ENCODE measurements around the gene OTC.

The OTC gene

DNA sequence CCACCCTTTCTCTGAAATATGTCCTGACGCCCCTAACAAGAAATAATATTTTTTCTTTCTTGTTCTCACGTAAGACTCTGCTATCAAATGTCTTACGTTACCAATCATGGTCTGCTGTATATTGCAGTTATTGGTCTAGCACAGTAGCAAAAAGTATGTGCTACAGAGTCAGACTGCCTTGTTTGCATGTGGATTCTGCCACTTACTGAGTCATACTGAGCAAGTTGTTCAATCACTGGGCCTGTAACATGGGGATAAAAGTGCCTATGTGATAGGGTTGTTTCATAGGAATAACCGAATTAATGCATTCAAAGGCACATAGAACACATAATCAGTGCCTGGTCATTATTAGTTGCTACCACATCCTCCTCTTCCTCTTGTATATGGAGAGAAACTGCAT, 39.2 kb upstream of the OTC start:
- TF ChIP-seq YY1 (IDR thresholded peaks at IDR 0.05; ENCODE audit: low read depth) (no peak), CREB1 (IDR thresholded peaks at IDR 0.05; ENCODE audit: low read depth) (no peak)

DNA sequence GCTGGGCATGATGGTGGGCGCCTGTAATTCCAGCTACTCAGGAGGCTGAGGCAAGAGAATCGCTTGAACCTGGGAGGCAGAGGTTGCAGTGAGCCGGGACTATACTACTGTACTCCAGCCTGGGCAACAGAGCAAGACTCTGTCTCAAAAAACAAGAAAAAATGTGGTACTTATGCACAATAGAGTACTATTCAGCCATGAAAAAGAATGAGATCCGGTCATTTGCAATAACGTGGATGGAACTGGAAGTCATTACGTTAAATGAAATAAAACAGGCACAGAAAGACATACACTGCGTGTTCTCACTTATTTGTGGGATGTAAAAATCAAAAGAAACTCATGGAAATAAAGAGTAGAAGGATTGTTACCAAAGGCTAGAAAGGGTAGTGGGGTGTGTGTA, 37.2 kb upstream of the OTC start:
- TF ChIP-seq, protein P1, sequence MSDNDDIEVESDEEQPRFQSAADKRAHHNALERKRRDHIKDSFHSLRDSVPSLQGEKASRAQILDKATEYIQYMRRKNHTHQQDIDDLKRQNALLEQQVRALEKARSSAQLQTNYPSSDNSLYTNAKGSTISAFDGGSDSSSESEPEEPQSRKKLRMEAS (IDR thresholded peaks at IDR 0.05), result no peak
- TF ChIP-seq NFIC (IDR thresholded peaks at IDR 0.05) (no peak), TCF12 (IDR thresholded peaks at IDR 0.05; ENCODE audit: low read depth) (no peak), FOXM1 (IDR thresholded peaks at IDR 0.05; ENCODE audit: borderline replicate concordance, low read depth) (no peak), YY1 (IDR thresholded peaks at IDR 0.05; ENCODE audit: low read depth) (no peak), EP300 (IDR thresholded peaks at IDR 0.05; ENCODE audit: borderline replicate concordance) (no peak), TAF1 (IDR thresholded peaks at IDR 0.05; ENCODE audit: low read depth) (no peak), EGR1 (IDR thresholded peaks at IDR 0.05) (no peak), TEAD4 (IDR thresholded peaks at IDR 0.05) (no peak), CREB1 (IDR thresholded peaks at IDR 0.05; ENCODE audit: low read depth) (no peak), ZBTB7A (IDR thresholded peaks at IDR 0.05; ENCODE audit: low read depth) (no peak), CEBPB (IDR thresholded peaks at IDR 0.05) (no peak), RAD21 (IDR thresholded peaks at IDR 0.05; ENCODE audit: low read depth) (no peak)
- TF ChIP-seq, protein P2, sequence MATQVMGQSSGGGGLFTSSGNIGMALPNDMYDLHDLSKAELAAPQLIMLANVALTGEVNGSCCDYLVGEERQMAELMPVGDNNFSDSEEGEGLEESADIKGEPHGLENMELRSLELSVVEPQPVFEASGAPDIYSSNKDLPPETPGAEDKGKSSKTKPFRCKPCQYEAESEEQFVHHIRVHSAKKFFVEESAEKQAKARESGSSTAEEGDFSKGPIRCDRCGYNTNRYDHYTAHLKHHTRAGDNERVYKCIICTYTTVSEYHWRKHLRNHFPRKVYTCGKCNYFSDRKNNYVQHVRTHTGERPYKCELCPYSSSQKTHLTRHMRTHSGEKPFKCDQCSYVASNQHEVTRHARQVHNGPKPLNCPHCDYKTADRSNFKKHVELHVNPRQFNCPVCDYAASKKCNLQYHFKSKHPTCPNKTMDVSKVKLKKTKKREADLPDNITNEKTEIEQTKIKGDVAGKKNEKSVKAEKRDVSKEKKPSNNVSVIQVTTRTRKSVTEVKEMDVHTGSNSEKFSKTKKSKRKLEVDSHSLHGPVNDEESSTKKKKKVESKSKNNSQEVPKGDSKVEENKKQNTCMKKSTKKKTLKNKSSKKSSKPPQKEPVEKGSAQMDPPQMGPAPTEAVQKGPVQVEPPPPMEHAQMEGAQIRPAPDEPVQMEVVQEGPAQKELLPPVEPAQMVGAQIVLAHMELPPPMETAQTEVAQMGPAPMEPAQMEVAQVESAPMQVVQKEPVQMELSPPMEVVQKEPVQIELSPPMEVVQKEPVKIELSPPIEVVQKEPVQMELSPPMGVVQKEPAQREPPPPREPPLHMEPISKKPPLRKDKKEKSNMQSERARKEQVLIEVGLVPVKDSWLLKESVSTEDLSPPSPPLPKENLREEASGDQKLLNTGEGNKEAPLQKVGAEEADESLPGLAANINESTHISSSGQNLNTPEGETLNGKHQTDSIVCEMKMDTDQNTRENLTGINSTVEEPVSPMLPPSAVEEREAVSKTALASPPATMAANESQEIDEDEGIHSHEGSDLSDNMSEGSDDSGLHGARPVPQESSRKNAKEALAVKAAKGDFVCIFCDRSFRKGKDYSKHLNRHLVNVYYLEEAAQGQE (IDR thresholded peaks at IDR 0.05; ENCODE audit: low read depth), result no peak
- TF ChIP-seq, protein P3, sequence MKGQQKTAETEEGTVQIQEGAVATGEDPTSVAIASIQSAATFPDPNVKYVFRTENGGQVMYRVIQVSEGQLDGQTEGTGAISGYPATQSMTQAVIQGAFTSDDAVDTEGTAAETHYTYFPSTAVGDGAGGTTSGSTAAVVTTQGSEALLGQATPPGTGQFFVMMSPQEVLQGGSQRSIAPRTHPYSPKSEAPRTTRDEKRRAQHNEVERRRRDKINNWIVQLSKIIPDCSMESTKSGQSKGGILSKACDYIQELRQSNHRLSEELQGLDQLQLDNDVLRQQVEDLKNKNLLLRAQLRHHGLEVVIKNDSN (IDR thresholded peaks at IDR 0.05), result no peak

DNA sequence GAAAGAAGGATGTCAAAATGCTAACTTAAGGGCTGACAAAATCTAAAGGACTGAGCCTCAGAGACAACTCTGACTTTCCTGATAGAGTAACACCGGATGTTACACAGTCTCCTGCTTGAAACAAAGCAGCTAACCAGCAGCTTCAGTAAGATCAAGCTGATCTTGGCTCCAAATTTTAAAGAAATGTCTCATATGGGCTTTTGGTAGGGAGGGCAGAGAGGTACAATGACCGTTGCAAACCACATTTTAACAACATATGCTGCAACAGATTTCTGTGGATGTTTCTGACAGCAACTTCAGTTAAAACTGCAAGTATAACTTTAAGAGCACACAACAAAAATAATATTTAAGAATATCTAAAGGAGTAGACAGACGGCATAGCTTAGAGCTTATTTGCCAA, 34.2 kb upstream of the OTC start:
- TF ChIP-seq YY1 (IDR thresholded peaks at IDR 0.05; ENCODE audit: low read depth) (no peak), TCF12 (IDR thresholded peaks at IDR 0.05; ENCODE audit: low read depth) (no peak), EGR1 (IDR thresholded peaks at IDR 0.05) (no peak), TEAD4 (IDR thresholded peaks at IDR 0.05) (no peak), TAF1 (IDR thresholded peaks at IDR 0.05; ENCODE audit: low read depth) (no peak), FOXM1 (IDR thresholded peaks at IDR 0.05; ENCODE audit: borderline replicate concordance, low read depth) (no peak), EP300 (IDR thresholded peaks at IDR 0.05; ENCODE audit: borderline replicate concordance) (no peak), CREB1 (IDR thresholded peaks at IDR 0.05; ENCODE audit: low read depth) (no peak), RAD21 (IDR thresholded peaks at IDR 0.05; ENCODE audit: low read depth) (no peak), ZBTB7A (IDR thresholded peaks at IDR 0.05; ENCODE audit: low read depth) (no peak), CEBPB (IDR thresholded peaks at IDR 0.05) (no peak), NFIC (IDR thresholded peaks at IDR 0.05) (no peak)
- TF ChIP-seq, protein P3 (IDR thresholded peaks at IDR 0.05), result no peak
- TF ChIP-seq, protein P2 (IDR thresholded peaks at IDR 0.05; ENCODE audit: low read depth), result no peak
- TF ChIP-seq, protein P1 (IDR thresholded peaks at IDR 0.05), result no peak

DNA sequence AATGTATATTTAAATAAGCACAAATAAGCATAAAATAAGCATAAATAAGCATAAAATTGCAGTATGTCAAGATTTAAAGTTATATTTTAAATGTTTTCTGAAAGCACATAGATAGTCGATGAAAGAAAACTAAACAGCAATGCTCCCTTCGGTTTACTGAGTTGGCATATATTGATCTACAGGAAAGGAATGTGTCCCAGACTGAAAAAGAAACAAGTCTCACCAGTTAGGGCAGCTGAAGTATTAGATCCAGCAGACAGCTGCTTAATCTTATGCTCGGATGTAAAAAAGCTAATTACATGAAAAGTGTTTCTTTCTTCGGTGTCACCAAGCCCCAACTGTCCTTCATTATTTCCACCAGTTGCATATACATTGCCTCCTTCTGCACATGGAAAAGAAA, 33.8 kb upstream of the OTC start:
- TF ChIP-seq NFIC (IDR thresholded peaks at IDR 0.05), result no peak
- TF ChIP-seq, protein P2 (IDR thresholded peaks at IDR 0.05; ENCODE audit: low read depth), result no peak

DNA sequence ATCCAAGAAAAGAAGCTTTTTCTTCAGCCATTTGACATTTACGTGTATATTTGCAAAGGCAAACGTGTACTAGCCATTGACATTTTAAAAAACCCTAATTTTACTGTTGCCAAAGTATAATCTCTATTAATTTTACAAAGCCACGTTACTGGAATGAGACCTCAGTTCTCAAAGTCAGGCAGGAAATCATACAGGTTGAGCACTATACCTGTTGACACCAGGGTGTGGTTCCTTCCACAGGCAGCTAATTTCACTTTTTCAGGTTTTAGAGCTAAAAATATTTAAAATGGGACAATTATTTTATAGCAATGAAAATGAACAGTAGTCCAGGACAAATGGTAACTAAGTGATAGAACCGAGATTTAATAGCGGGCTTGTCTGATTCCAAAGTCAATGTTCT, 31.6 kb upstream of the OTC start:
- TF ChIP-seq EP300 (IDR thresholded peaks at IDR 0.05; ENCODE audit: borderline replicate concordance) (no peak), NFIC (IDR thresholded peaks at IDR 0.05) (no peak), TEAD4 (IDR thresholded peaks at IDR 0.05) (no peak), FOXM1 (IDR thresholded peaks at IDR 0.05; ENCODE audit: borderline replicate concordance, low read depth) (no peak), YY1 (IDR thresholded peaks at IDR 0.05; ENCODE audit: low read depth) (no peak)
- TF ChIP-seq, protein P1 (IDR thresholded peaks at IDR 0.05), result no peak
- TF ChIP-seq, protein P2 (IDR thresholded peaks at IDR 0.05; ENCODE audit: low read depth), result no peak
- TF ChIP-seq, protein P3 (IDR thresholded peaks at IDR 0.05), result no peak

Measured in Ishikawa (cell line).